H1 (cell line): ENCODE data around the gene SMTNL1. TPM values are rescaled to one million over a fixed set of nuclear protein-coding genes. Genes with fewer than 3 reads are reported as not detected.

Source experiments
- CTCF ChIA-PET: fragments of 300-600 bp; sonication (Branson Sonifier 250); formaldehyde crosslinking; loops from one replicate; lab custom pipeline; 2021; ENCODE audit not compliant: partially characterized antibody; lab: Charles Lee
- POLR2A ChIA-PET: fragments of 300-600 bp; sonication (Branson Sonifier 250); formaldehyde crosslinking; loops from one replicate; lab custom pipeline; 2021; ENCODE audit warnings: inconsistent platforms; ENCODE audit not compliant: partially characterized antibody; lab: Charles Lee
- DNase-seq, 2 experiments: peaks; one replicate each; pipeline versions ENCODE4 v3.0.0 to v3.0.0-alpha.2; 2010 to 2022; ENCODE audit warnings: low spot score in 2 of 2, low read depth in 1 of 2, mixed read lengths in 1 of 2
- FAIRE-seq: peaks from 2 replicates; lab custom pipeline; 2011; peaks lifted over from hg19 to GRCh38; lab: Jason Lieb, UNC
- H2AFZ ChIP-seq: 2 replicates; pipeline ENCODE4 v1.8.1; 2012; ENCODE audit warnings: low read length, inconsistent platforms
- H2AK5ac ChIP-seq: 2 replicates; pipeline ENCODE4 v1.6.1; 2013; ENCODE audit warnings: low read depth, low read length
- H2BK120ac ChIP-seq: replicated peaks from 2 replicates; pipeline ENCODE3; 2013; ENCODE audit warnings: low read depth, low read length, inconsistent platforms
- H2BK12ac ChIP-seq: 2 replicates; pipeline ENCODE4 v1.6.1; 2013; ENCODE audit warnings: low read depth, low read length
- H2BK15ac ChIP-seq: 2 replicates; pipeline ENCODE4 v1.6.1; 2013; ENCODE audit warnings: low read length
- H2BK20ac ChIP-seq: 2 replicates; pipeline ENCODE4 v1.6.1; 2013; ENCODE audit warnings: low read length
- H2BK5ac ChIP-seq: 2 replicates; pipeline ENCODE4 v1.6.1; 2013; ENCODE audit warnings: low read depth, low read length
- H3K14ac ChIP-seq: 2 replicates; pipeline ENCODE4 v1.6.1; 2013; ENCODE audit warnings: inconsistent platforms; ENCODE audit not compliant: insufficient read length
- H3K18ac ChIP-seq: 2 replicates; pipeline ENCODE4 v1.6.1; 2013; ENCODE audit warnings: low read length; ENCODE audit errors: extremely low read depth
- H3K23ac ChIP-seq: 2 replicates; pipeline ENCODE4 v1.6.1; 2013; ENCODE audit warnings: inconsistent platforms; ENCODE audit not compliant: insufficient read length
- H3K23me2 ChIP-seq: 2 replicates; pipeline ENCODE4 v1.6.1; 2013; ENCODE audit warnings: low read depth, low read length
- H3K27ac ChIP-seq: 2 replicates; pipeline ENCODE4 v1.6.1; 2011; ENCODE audit warnings: low read depth, low read length, inconsistent platforms
- H3K27me3 ChIP-seq, 4 experiments: replicated peaks in 1 of 4; 1 replicate in 1 of 4; 2 replicates in 3 of 4; pipeline versions ENCODE4 v1.6.1 to v1.8.1; 2011 to 2013; ENCODE audit warnings: low read length in 3 of 4, mild to moderate bottlenecking in 3 of 4, inconsistent platforms in 2 of 4, mixed read lengths in 2 of 4, moderate library complexity in 1 of 4; ENCODE audit not compliant: control insufficient read depth in 3 of 4, insufficient read depth in 3 of 4; ENCODE audit errors: extremely low read depth in 1 of 4
- H3K36me3 ChIP-seq, 4 experiments: 2 replicates each; pipeline versions ENCODE4 v1.6.1 to v1.8.1; 2011 to 2013; ENCODE audit warnings: mild to moderate bottlenecking in 4 of 4, low read length in 3 of 4, moderate library complexity in 2 of 4, control low read depth in 1 of 4, inconsistent platforms in 1 of 4; ENCODE audit not compliant: insufficient read depth in 4 of 4, control insufficient read depth in 2 of 4
- H3K4ac ChIP-seq: replicated peaks from 2 replicates; pipeline ENCODE3; 2013; ENCODE audit warnings: low read length, low read depth, mixed read lengths, inconsistent platforms; ENCODE audit not compliant: insufficient read length
- H3K4me1 ChIP-seq, 4 experiments: replicated peaks in 1 of 4; 1 replicate in 1 of 4; 2 replicates in 3 of 4; pipeline versions ENCODE4 v1.6.1 to v1.8.1; 2011 to 2013; ENCODE audit warnings: low read length in 3 of 4, inconsistent platforms in 2 of 4, mixed read lengths in 1 of 4; ENCODE audit not compliant: insufficient read depth in 4 of 4, control insufficient read depth in 3 of 4
- H3K4me2 ChIP-seq, 2 experiments: 2 replicates each; pipeline versions ENCODE4 v1.6.1 to v1.8.1; 2011 to 2013; ENCODE audit warnings: low read depth in 2 of 2, low read length in 2 of 2, control low read depth in 1 of 2, inconsistent platforms in 1 of 2, mild to moderate bottlenecking in 1 of 2; ENCODE audit not compliant: insufficient read depth in 1 of 2
- H3K4me3 ChIP-seq, 4 experiments: fragments of 200-600, 300-600 bp in 1 of 4; sonication (generic), shearing (Covaris generic), sonication (Bioruptor Twin) in 1 of 4; 2 replicates each; pipeline versions ENCODE4 v1.5.1 to v1.8.1; 2011 to 2016; ENCODE audit warnings: low read length in 4 of 4, low read depth in 3 of 4, control low read depth in 2 of 4, inconsistent platforms in 2 of 4, mild to moderate bottlenecking in 2 of 4, mixed read lengths in 1 of 4, moderate library complexity in 1 of 4; ENCODE audit not compliant: insufficient read depth in 2 of 4; ENCODE audit errors: extremely low read depth in 1 of 4
- H3K56ac ChIP-seq: replicated peaks from 2 replicates; pipeline ENCODE3; 2013; ENCODE audit warnings: low read depth, mild to moderate bottlenecking, mixed read lengths, low read length, inconsistent platforms; ENCODE audit not compliant: insufficient read length
- H3K79me1 ChIP-seq: 2 replicates; pipeline ENCODE4 v1.6.1; 2013; ENCODE audit warnings: low read depth, low read length, control low read depth
- H3K79me2 ChIP-seq, 2 experiments: 2 replicates each; pipeline versions ENCODE4 v1.6.1 to v1.8.1; 2012 to 2013; ENCODE audit warnings: low read length in 2 of 2, mild to moderate bottlenecking in 2 of 2, inconsistent platforms in 1 of 2; ENCODE audit not compliant: insufficient read depth in 2 of 2, control insufficient read depth in 1 of 2
- H3K9ac ChIP-seq, 4 experiments: replicated peaks in 1 of 4; 1 replicate in 1 of 4; 2 replicates in 3 of 4; pipeline versions ENCODE4 v1.6.1 to v1.8.1; 2011 to 2013; ENCODE audit warnings: low read depth in 3 of 4, low read length in 3 of 4, control low read depth in 2 of 4, mild to moderate bottlenecking in 2 of 4, moderate library complexity in 2 of 4, inconsistent platforms in 1 of 4; ENCODE audit errors: extremely low read depth in 1 of 4
- H3K9me3 ChIP-seq, 2 experiments: 2 replicates each; pipeline versions ENCODE4 v1.6.1 to v1.8.1; 2012 to 2013; ENCODE audit warnings: mild to moderate bottlenecking in 2 of 2, moderate library complexity in 2 of 2, control low read depth in 1 of 2, inconsistent platforms in 1 of 2, low read depth in 1 of 2, low read length in 1 of 2, mixed read lengths in 1 of 2; ENCODE audit not compliant: insufficient read depth in 2 of 2
- H4K20me1 ChIP-seq, 2 experiments: replicated peaks in 1 of 2; 2 replicates each; pipeline versions ENCODE3 to v1.8.1; 2011 to 2013; ENCODE audit warnings: inconsistent platforms in 2 of 2, low read length in 2 of 2, mild to moderate bottlenecking in 1 of 2; ENCODE audit not compliant: insufficient read depth in 2 of 2, control insufficient read depth in 1 of 2
- H4K5ac ChIP-seq: 2 replicates; pipeline ENCODE4 v1.6.1; 2013; ENCODE audit warnings: low read length, low read depth, mixed read lengths, inconsistent platforms; ENCODE audit not compliant: insufficient read length
- H4K8ac ChIP-seq: 2 replicates; pipeline ENCODE4 v1.8.0; 2013; ENCODE audit warnings: mild to moderate bottlenecking, moderate library complexity, low read length, inconsistent platforms; ENCODE audit not compliant: insufficient read depth; ENCODE audit errors: extremely low read depth
- H4K91ac ChIP-seq: replicated peaks from 2 replicates; pipeline ENCODE3; 2013; ENCODE audit warnings: low read length, mixed read lengths, inconsistent platforms; ENCODE audit not compliant: insufficient read length
- BACH1 ChIP-seq: IDR thresholded peaks from 2 replicates; pipeline ENCODE4 v1.6.1; 2012; ENCODE audit warnings: low read length, improper control_type of control experiment
- BRCA1 ChIP-seq: IDR thresholded peaks from 2 replicates; pipeline ENCODE4 v1.6.1; 2012; ENCODE audit warnings: low read depth, low read length, improper control_type of control experiment
- CBX5 ChIP-seq: fragments of 300-800, 300-1000 bp; sonication (generic); IDR thresholded peaks from 2 replicates; pipeline ENCODE4 v1.7.1; 2016; ENCODE audit warnings: antibody characterized with exemption, low read length, low read depth
- CBX8 ChIP-seq: fragments of 300-800, 300-1000 bp; sonication (generic); IDR thresholded peaks from 2 replicates; pipeline ENCODE4 v1.7.1; 2016; ENCODE audit warnings: low read depth, low read length, borderline replicate concordance
- CEBPB ChIP-seq: IDR thresholded peaks from 2 replicates; pipeline ENCODE4 v1.6.1; 2012; ENCODE audit warnings: low read depth, low read length
- CTBP2 ChIP-seq: IDR thresholded peaks from 2 replicates; pipeline ENCODE4 v1.7.0; 2011; ENCODE audit warnings: borderline replicate concordance, mild to moderate bottlenecking, moderate library complexity, mixed read lengths, low read length; ENCODE audit not compliant: insufficient read depth, insufficient read length
- E2F6 ChIP-seq: IDR thresholded peaks from 2 replicates; pipeline ENCODE4 v1.6.1; 2012; ENCODE audit warnings: inconsistent platforms
- JUN ChIP-seq: IDR thresholded peaks from 2 replicates; pipeline ENCODE4 v1.6.1; 2011; ENCODE audit warnings: low read depth, mild to moderate bottlenecking, improper control_type of control experiment, low read length
- NRF1 ChIP-seq: IDR thresholded peaks from 2 replicates; pipeline ENCODE4 v1.6.1; 2011; ENCODE audit warnings: mild to moderate bottlenecking, low read depth, low read length, improper control_type of control experiment
- RBBP5 ChIP-seq: IDR thresholded peaks from 2 replicates; pipeline ENCODE4 v1.7.1; 2012; ENCODE audit warnings: low read depth, mild to moderate bottlenecking, inconsistent platforms, low read length, moderate library complexity, borderline replicate concordance
- SP2 ChIP-seq: IDR thresholded peaks from 2 replicates; pipeline ENCODE4 v1.6.1; 2012; ENCODE audit warnings: mild to moderate bottlenecking, low read length, inconsistent platforms
- WGBS, 2 experiments: shearing (Covaris generic) in 1 of 2; methylation state at CpG; one replicate each; pipeline versions ENCODE4 v1.1.6 to v1.1.7; 2013 to 2015; ENCODE audit warnings: low lambda C conversion rate in 2 of 2, mixed read lengths in 2 of 2, inconsistent platforms in 1 of 2, low coverage in 1 of 2, missing lambda C conversion rate in 1 of 2; ENCODE audit not compliant: insufficient replicate concordance in 2 of 2, insufficient coverage in 1 of 2, insufficient read length in 1 of 2; ENCODE audit errors: extremely low coverage in 1 of 2, missing lambda C conversion rate in 1 of 2; 5-methylcytosine and 5-hydroxymethylcytosine counted together
- polyA plus RNA-seq, 7 experiments: library from polyadenylated mRNA; depleted of rRNA in 3 of 7; stranded (reverse) in 5 of 7; unstranded in 2 of 7; fragments of >200 nt in 5 of 7; fragments of 200-250 nt in 2 of 7; gene quantifications; 1 replicate in 5 of 7; 2 replicates in 1 of 7; 4 replicates in 1 of 7; pipeline versions ENCODE4 v1.2.1 to v1.2.3, GENCODE V29; 2011 to 2013; ENCODE audit warnings: missing spikeins in 2 of 7, mixed read lengths in 2 of 7
- total RNA-seq: library from RNA; stranded (reverse); fragmentation: NEBNext Ultra II Directional; extraction: Animal tissue kit (Norgen Biotek cat#: 25700); gene quantifications from 2 replicates; pipeline ENCODE4 v1.2.1, GENCODE V29; 2021

Gene SMTNL1
- total and polyA plus RNA-seq, 2 of the 8 experiments (the other 6 are each of a cell fraction or from before 2014, with no cell fraction given): 0.18 TPM; not detected in 1

DNA sequence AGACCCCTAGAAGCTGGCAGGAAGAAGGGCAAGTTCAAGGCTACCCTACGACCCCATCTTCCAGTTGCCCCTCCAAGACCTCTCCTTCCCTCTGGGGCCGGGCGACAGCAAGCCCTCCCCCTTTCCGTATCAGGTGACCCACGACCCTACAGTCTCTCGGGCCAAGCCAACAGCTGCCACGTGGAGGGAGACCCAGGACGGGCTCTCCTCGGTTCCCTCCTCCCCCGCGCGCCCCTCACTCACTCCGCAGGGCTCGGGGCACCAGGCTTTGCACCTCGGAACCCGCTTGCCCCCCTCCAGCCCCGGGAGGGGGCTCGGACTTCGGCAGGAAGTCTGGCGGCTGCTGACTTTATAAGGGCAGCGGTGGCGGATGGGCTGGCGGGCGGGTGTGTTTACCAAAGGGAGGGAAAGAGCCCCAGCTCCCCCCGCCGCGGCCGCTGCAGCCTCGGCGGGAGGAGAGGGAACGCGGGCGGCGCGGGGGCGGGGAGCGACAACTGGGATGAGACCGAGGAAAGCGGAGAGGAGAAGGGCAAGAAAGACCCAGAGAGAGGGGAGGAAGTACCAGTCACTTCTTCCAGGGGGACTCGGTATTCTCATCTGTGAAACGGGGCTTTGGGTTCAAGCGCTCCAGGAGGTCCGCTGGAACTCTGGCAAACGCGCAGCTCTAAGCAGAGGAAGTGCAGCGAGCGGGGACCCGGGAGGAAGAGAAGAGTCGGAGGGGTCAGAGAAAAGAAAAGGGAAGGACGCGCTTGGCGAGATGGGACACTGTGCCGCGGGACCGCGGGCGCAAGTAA is 22.7 kb upstream of the SMTNL1 start:
- Histone ChIP-seq H2AFZ (peak overlapping the region; percentile 48; the same call in 1 of the 2 replicates), H3K56ac (peak overlapping the region; percentile 8), H3K79me2 (peaks cover 0 to 17% of the 10 kb centered on the region in 2 experiments; a peak in 3 of 4 replicates), H3K79me1 (0 out of 2 replicates have a peak, but pooled peaks cover 2% of the 10 kb centered on the region), H3K4ac (peak overlapping the region; percentile 23), H2AK5ac (no peak overlapping the region), H3K9me3 (no peaks in the 10 kb centered on the region), H4K91ac (peak overlapping the region; percentile 22), H2BK5ac (no peak overlapping the region), H3K27ac (no peak overlapping the region), H3K36me3 (no peaks in the 10 kb centered on the region), H3K14ac (no peak overlapping the region), H3K4me3 (peak overlapping the region; percentile 49 to 76 (median 68)), H2BK20ac (no peak overlapping the region), H4K8ac (peak overlapping the region; percentile 91), H2BK15ac (no peak overlapping the region), H3K23ac (no peak overlapping the region), H3K18ac (peak overlapping the region; percentile 87), H3K9ac (peak overlapping the region; percentile 46 to 77 (median 56)), H3K27me3 (peaks cover 0 to 21% (median 10%) of the 10 kb centered on the region in 4 experiments; a peak in 4 of 7 replicates), H4K5ac (no peak overlapping the region), H3K4me1 (peaks cover 3 to 10% (median 5%) of the 10 kb centered on the region in 4 experiments), H4K20me1 (peaks cover 2 to 3% of the 10 kb centered on the region in 2 experiments), H2BK12ac (peak overlapping the region; percentile 60; the same call in 1 of the 2 replicates), H3K4me2 (peak overlapping the region; percentile 56 to 95), H3K23me2 (peaks cover 19% of the 10 kb centered on the region; the same call in 1 of the 2 replicates), H2BK120ac (no peak overlapping the region)
- no peak for FAIRE-seq
- CTCF ChIA-PET: interaction anchor here (0.6 to 25.4 kb wide), 11 partner anchors 13 to 169 kb away, joined by 3 to 1146 read pairs (median 4); partner anchors contain the start of gene TIMM10
- 3% methylated on average over 38 of the region's 57 CpGs; no CpG with 5 or more reads in 1 of the 2 experiments for WGBS, 2 experiments
- peak in 1 of 2 experiments; percentile 83 for DNase-seq
- POLR2A ChIA-PET: interaction anchor here (0.8 to 8.4 kb wide), 23 partner anchors 9 to 191 kb away, joined by 3 to 110 read pairs (median 7); partner anchors contain the start of genes RTN4RL2, SMTNL1, TIMM10 and YPEL4
- TF ChIP-seq NRF1 (no peak), E2F6 (peak; percentile 71), CEBPB (no peak), RBBP5 (no peak), CBX8 (no peak), BACH1 (no peak), CBX5 (no peak), CTBP2 (no peak), JUN (no peak), SP2 (no peak), BRCA1 (no peak)
